ENCODE data around the gene LPP.

Gene LPP

DNA sequence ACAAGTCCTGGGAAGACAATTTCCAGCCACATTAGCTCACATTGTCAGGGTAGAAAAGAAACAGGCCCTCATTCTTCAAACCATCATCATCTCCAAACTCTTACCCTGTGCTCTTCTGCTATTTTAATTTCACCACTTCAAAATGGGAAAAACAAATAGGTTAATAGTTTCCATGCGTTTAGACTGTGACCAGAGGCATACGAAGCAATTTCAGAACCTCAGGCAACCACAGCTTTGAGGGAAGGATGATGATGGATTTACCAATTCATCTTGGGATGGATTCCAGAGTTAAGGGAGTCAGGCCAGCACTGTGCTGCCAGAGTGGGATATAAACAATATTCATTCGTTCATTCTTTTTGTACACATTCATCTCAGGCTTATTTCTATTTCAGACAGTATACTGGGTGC lies 710.0 kb downstream of the LPP start:
- DNase-seq = no peak
- H3K4me3 ChIP-seq (ENCODE audit: low read depth, low read length) = no peak overlapping the region
- no peaks in the 10 kb centered on the region for H3K27me3 ChIP-seq (replicated peaks)
- no peak overlapping the region for H3K27ac ChIP-seq
- peaks cover 3% of the 10 kb centered on the region for H3K36me3 ChIP-seq (replicated peaks)
- in situ Hi-C loops (cut with HindIII; ENCODE audit: low pct_ligation_motif_present, low sequenced_read_pairs) = no loop called here
- TF ChIP-seq, protein P1, sequence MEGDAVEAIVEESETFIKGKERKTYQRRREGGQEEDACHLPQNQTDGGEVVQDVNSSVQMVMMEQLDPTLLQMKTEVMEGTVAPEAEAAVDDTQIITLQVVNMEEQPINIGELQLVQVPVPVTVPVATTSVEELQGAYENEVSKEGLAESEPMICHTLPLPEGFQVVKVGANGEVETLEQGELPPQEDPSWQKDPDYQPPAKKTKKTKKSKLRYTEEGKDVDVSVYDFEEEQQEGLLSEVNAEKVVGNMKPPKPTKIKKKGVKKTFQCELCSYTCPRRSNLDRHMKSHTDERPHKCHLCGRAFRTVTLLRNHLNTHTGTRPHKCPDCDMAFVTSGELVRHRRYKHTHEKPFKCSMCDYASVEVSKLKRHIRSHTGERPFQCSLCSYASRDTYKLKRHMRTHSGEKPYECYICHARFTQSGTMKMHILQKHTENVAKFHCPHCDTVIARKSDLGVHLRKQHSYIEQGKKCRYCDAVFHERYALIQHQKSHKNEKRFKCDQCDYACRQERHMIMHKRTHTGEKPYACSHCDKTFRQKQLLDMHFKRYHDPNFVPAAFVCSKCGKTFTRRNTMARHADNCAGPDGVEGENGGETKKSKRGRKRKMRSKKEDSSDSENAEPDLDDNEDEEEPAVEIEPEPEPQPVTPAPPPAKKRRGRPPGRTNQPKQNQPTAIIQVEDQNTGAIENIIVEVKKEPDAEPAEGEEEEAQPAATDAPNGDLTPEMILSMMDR (IDR thresholded peaks at IDR 0.05; ENCODE audit: low read depth, low read length, missing control alignments) = no peak

GRCh38 chr3:188867691-188868265 lies 713.8 kb downstream of the LPP start:
- Histone ChIP-seq H3K27ac (no peak overlapping the region), H3K27me3 (replicated peaks) (no peaks in the 10 kb centered on the region), H3K4me3 (ENCODE audit: low read depth, low read length) (no peak overlapping the region), H3K36me3 (replicated peaks) (peaks cover 3% of the 10 kb centered on the region)
- TF ChIP-seq, protein P1 (IDR thresholded peaks at IDR 0.05; ENCODE audit: low read depth, low read length, missing control alignments) = no peak
- in situ Hi-C loops (cut with HindIII; ENCODE audit: low pct_ligation_motif_present, low sequenced_read_pairs) = no loop called here
- no peak for DNase-seq

DNA sequence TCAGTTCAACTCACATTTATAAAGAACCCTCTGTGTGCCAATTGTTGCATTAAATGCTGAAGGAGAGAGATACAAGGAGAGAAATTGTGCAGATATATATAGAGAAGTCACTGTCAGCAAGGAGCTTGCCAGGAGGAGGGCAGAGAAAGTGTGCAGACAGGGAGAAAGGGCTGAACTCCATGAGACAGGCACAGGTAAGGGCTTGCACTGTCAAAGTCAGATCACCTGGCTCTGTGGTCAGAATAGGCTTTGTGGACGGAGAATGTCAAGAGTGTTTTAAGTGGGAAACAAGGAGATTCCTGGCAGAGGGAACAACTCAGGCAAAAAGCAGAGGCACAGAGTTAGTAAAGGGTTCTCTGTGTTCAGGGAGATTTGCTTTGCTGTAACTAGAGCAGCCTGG lies 714.8 kb downstream of the LPP start:
- TF ChIP-seq, protein P1 (IDR thresholded peaks at IDR 0.05; ENCODE audit: low read depth, low read length, missing control alignments) = no peak
- in situ Hi-C loops (cut with HindIII; ENCODE audit: low pct_ligation_motif_present, low sequenced_read_pairs) = no loop called here
- Histone ChIP-seq H3K27me3 (replicated peaks) (no peaks in the 10 kb centered on the region), H3K4me3 (ENCODE audit: low read depth, low read length) (no peak overlapping the region), H3K36me3 (replicated peaks) (peaks cover 3% of the 10 kb centered on the region), H3K27ac (no peak overlapping the region)
- DNase-seq = no peak

GRCh38 chr3:188869628-188870027 lies 715.7 kb downstream of the LPP start:
- in situ Hi-C loops (cut with HindIII; ENCODE audit: low pct_ligation_motif_present, low sequenced_read_pairs) = no loop called here
- Histone ChIP-seq H3K36me3 (replicated peaks) (peaks cover 8% of the 10 kb centered on the region), H3K27ac (no peak overlapping the region), H3K4me3 (ENCODE audit: low read depth, low read length) (no peak overlapping the region), H3K27me3 (replicated peaks) (no peaks in the 10 kb centered on the region)
- DNase-seq = no peak
- TF ChIP-seq, protein P1 (IDR thresholded peaks at IDR 0.05; ENCODE audit: low read depth, low read length, missing control alignments) = no peak

GRCh38 chr3:188870431-188870830 lies 716.5 kb downstream of the LPP start:
- peaks cover 14% of the 10 kb centered on the region for H3K36me3 ChIP-seq (replicated peaks)
- DNase-seq = no peak
- in situ Hi-C loops (cut with HindIII; ENCODE audit: low pct_ligation_motif_present, low sequenced_read_pairs) = no loop called here
- H3K4me3 ChIP-seq (ENCODE audit: low read depth, low read length) = no peak overlapping the region
- TF ChIP-seq, protein P1 (IDR thresholded peaks at IDR 0.05; ENCODE audit: low read depth, low read length, missing control alignments) = no peak
- no peaks in the 10 kb centered on the region for H3K27me3 ChIP-seq (replicated peaks)
- H3K27ac ChIP-seq = no peak overlapping the region

GRCh38 chr3:188874576-188874975 lies 720.6 kb downstream of the LPP start:
- no peak overlapping the region for H3K4me3 ChIP-seq (ENCODE audit: low read depth, low read length)
- no peak for DNase-seq
- H3K27me3 ChIP-seq (replicated peaks) = no peaks in the 10 kb centered on the region
- no peak overlapping the region for H3K27ac ChIP-seq
- TF ChIP-seq, protein P1 (IDR thresholded peaks at IDR 0.05; ENCODE audit: low read depth, low read length, missing control alignments) = no peak
- peaks cover 13% of the 10 kb centered on the region for H3K36me3 ChIP-seq (replicated peaks)
- in situ Hi-C loops (cut with HindIII; ENCODE audit: low pct_ligation_motif_present, low sequenced_read_pairs) = no loop called here
